ENCODE measurements around the gene ZNF823.
"Not testable (repeated sequence)": the region's sequence is repeated elsewhere in the genome, so short reads cannot be mapped to it uniquely, and the experiment has no call there.

Gene ZNF823

GRCh38 chr19:11738746-11739620, at the start of gene ZNF823:
ZNF823 (minus strand) TSS chr19:11738946; CDS start chr19:11738819, 127 bp downstream.
- peak; percentile 88 for DNase-seq (ENCODE audit: low read depth)

DNA sequence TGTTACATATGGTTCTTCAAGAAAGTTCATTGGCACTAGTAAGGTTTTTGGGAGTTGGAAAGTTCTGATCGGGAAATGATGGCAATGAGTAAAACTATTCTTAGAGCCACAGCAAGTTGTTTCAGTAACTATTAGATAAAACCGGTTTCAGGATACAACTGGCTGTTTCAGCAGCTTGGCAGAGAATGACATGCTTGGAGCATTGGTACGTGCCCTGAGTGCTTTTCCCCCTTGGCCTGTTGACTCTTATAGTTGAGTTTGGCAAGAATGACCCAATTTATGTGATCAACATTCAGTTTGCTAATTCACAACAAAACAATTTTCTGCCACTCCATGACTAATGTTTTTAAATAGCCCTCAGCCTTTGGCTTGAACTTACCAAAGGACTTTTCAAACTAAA, 48.8 kb upstream of the ZNF823 start:
- DNase-seq (ENCODE audit: low read depth): no peak

- no peak for DNase-seq (ENCODE audit: low read depth)
These were observed 45.6 kb upstream of the ZNF823 start for GRCh38 chr19:11784356-11784755.

DNA sequence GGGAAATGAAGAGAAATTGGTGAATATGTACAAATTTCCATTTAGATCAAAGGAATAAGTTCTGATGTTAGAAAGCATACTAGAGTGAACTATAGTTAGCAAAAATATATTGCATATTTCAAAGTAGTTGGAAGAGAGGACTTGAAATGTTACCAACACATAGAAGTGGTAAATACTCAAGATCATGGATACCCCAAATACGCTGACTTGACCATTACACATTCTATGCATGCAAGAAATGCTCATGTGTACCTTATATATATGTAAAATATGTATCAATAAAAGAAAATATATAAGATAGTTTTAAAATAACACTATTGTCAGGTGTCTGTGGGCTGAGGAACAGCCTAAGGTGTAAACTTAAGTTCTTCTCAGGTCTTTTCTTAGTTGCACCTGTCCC, 45.0 kb upstream of the ZNF823 start:
- DNase-seq (ENCODE audit: low read depth): no peak

DNA sequence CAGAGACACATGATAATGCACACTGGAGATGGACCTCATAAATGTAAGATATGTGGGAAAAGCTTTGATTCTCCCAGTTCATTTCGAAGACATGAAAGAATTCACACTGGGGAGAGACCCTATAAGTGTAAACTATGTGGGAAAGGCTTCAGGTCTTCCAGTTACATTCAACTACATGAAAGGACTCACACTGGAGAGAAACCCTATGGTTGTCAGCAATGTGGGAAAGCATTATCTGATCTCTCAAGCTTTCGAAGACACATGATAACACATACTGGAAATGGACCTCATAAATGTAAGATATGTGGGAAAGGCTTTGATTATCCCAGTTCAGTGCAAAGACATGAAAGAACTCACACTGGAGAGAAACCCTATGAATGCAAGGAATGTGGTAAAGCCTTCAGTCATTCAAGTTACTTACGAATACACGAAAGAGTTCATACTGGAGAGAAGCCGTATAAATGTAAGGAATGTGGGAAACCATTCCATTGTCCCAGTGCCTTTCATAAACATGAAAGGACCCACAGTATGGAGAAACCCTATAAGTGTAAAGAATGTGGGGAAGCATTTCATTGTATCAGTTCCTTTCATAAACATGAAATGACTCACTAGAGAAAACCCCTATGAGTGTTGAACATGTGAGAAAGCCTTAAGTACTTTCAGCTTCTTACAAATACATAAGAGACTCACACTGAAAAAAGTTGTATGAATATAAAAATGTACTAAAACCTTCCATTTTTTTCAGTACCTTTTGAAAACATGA, 42.7 kb upstream of the ZNF823 start:
- no peak for DNase-seq (ENCODE audit: low read depth)

DNA sequence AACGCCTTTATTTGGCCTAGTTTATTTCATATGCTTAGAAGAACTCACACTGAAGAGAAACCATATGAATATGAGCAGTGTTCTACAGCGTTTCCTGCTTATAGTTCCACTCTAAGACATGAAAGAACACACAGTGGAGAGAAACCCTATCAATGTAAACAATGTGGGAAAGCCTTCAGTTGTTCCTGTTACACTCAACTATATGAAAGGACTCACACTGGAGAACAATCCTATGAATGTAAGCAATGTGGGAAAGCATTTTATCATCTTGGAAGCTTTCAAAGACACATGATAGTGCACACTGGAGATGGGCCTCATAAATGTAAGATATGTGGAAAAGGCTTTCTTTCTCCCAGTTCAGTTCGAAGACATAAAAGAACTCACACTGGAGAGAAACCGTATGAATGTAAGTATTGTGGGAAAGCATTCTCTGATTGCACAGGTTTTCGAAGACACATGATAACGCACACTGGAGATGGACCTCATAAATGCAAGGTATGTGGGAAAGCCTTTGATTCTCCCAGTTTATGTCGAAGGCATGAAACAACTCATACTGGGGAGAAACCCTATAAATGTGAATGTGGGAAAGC, 41.8 kb upstream of the ZNF823 start:
- DNase-seq (ENCODE audit: low read depth): no peak

DNA sequence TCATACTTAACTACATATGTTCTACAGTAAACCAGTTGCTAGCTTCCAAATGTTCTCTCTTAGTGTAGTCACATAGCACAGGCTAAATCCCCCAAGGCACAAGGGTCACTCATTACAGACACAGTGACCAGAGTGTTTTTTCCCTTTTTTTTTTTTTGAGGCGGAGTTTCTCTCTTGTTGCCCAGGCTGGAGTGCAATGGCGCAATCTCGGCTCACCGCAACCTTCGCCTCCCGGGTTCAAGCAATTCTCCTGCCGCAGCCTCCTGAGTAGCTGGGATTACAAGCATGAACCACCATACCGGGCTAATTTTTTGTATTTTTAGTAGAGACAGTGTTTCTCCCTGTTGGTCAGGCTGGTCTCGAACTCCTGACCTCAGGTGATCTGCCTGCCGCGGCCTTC, 37.9 kb upstream of the ZNF823 start:
- not testable (repeated sequence) for DNase-seq (ENCODE audit: low read depth)

DNA sequence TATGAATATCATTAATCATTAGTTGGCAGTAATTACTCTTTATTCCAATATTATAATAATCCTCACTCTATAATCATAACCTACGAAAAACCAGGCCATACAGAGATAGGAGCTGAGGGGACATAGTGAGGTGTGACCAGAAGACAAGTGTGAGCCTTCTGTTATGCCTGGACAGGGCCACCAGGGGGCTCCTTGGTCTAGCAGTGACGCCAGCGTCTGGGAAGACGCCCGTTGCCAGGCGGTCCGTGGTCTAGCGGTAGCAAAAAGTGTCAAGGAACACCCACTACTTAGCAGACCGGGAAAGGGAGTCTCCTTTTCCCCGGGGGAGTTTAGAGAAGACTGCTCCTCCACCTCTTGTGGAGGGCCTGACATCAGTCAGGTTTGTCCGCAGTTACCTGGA, 32.8 kb upstream of the ZNF823 start:
- DNase-seq (ENCODE audit: low read depth): not testable (repeated sequence)

- DNase-seq (ENCODE audit: low read depth): no peak
These were observed 31.2 kb upstream of the ZNF823 start for GRCh38 chr19:11769995-11770394.

DNA sequence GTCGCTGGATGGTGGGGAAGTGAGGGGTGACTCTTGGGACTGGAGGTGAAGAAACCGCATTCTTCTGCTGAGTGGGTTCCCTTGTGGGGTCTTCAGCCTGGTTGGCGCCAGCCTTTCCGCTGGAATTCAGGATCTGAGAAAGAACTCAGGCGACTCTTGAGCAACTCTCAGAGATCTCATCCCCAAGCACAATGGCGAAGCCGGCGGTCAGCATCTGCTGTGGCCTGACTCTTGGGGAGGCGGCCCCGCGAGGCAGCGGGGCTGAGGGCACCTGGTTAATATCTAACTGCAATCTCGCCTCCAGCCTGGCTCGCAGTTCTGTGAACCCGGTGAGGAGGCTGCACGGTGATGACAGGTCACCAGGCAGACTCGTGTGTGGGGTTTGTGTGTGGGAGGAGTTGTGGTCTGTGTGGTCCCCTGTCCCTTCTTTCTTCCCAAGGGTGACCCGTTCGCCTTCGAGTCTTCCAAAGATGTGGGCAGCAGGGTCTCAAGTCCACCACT, 28.9 kb upstream of the ZNF823 start:
- no peak for DNase-seq (ENCODE audit: low read depth)

- DNase-seq (ENCODE audit: low read depth): peak; percentile 65
These were observed 28.1 kb upstream of the ZNF823 start, which contains the start of gene ZNF441 for GRCh38 chr19:11766597-11767591. ZNF441 (plus strand) TSS chr19:11767000; CDS start chr19:11767194, 194 bp downstream.

- DNase-seq (ENCODE audit: low read depth): no peak
These were observed 24.9 kb upstream of the ZNF823 start for GRCh38 chr19:11763611-11764010.

DNA sequence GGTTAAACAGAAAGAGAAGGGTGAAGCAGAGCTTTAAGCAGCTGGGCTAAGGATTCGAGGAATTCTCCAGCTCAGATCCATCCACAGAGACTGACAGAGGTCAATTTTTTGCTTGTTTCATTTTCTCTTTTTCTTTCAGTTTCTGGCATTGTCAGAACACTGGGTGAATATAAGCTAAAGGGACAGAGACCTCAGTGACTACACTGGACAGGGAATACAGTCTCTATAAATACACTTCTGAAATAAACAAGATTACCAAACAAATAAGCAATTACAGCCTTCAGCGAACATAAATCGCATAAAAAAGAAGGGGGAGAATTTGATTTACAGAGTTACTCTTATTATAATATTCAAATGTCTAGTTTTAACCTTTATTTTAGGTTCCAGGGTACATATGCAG, 24.4 kb upstream of the ZNF823 start:
- DNase-seq (ENCODE audit: low read depth): no peak

GRCh38 chr19:11759805-11760204, 21.1 kb upstream of the ZNF823 start:
- DNase-seq (ENCODE audit: low read depth): no peak

- no peak for DNase-seq (ENCODE audit: low read depth)
These were observed 18.2 kb upstream of the ZNF823 start for GRCh38 chr19:11756965-11757364.

DNA sequence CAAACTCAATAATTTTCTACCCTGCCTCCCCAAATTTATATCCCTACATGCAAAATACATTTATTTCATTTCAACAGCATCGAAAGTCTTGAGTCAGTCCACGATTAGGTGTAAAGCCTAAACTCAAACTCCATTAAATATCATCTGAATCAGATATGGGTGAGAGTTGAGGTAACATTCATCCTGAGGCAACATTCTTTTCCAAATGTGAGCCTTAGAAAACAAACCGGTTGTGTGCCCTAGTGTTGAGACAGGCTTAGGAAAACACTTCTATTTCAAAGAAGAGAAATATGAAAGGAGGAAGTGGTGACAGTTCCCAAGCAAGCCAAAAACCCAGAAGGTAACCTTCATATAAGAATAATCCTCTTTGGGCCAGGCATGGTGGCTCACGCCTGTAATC, 15.9 kb upstream of the ZNF823 start:
- no peak for DNase-seq (ENCODE audit: low read depth)

GRCh38 chr19:11752244-11752736, 13.5 kb upstream of the ZNF823 start:
- no peak for DNase-seq (ENCODE audit: low read depth)

GRCh38 chr19:11749751-11750150, 11.0 kb upstream of the ZNF823 start:
- DNase-seq (ENCODE audit: low read depth): no peak

GRCh38 chr19:11747277-11747676, 8.5 kb upstream of the ZNF823 start:
- DNase-seq (ENCODE audit: low read depth): no peak

DNA sequence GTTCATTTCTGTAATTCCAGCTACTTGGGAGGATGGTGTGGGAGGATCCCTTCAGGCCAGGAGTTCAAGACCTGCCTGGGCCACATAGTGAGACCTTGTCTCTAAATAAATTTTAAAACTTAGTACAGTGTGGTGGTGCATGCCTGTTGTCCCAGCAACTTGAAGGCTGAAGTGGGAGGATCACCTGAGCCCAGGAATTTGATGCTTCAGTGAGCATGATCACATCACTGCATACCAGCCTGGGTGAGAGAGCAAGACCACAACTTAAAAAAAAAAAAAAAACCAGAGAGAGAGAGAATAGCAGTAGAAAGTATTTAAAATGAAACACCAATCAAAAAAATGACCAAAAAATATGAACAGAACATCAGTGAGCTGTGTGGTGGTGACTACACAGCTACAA, 7.1 kb upstream of the ZNF823 start:
- no peak for DNase-seq (ENCODE audit: low read depth)
